IMR-90 (cell line): ENCODE data around the gene EPAS1. TPM values are rescaled to one million over a fixed set of nuclear protein-coding genes. Genes with fewer than 3 reads are reported as not detected.

Source experiments
- ATAC-seq: fragments of 200-7000 bp; cut with Tn5 transposase; 2 replicates; pipeline ENCODE4 v1.9.1; 2020; ENCODE audit warnings: low read depth, mild to moderate bottlenecking, moderate library complexity
- BruUV-seq: library from RNA; stranded (reverse); fragments of 400-500 nt; replicated peaks from 2 replicates; lab custom pipeline; 2021; lab: Mats Ljungman, UMichigan
- CTCF ChIA-PET: fragments of 300-600 bp; formaldehyde crosslinking; extraction: SDS; loops from one replicate; lab custom pipeline; 2021; ENCODE audit warnings: antibody characterized with exemption; lab: Yijun Ruan, JAX
- POLR2A ChIA-PET: fragments of 300-600 bp; sonication (Branson Sonifier 250); formaldehyde crosslinking; loops from one replicate; lab custom pipeline; 2022; ENCODE audit warnings: antibody characterized with exemption; ENCODE audit not compliant: unreplicated experiment; lab: Charles Lee
- DNase-seq: peaks from one replicate; pipeline ENCODE4 v3.0.0; 2013
- H2AFZ ChIP-seq: replicated peaks from 2 replicates; pipeline ENCODE3; 2013; ENCODE audit warnings: low read length, mild to moderate bottlenecking; ENCODE audit not compliant: poor library complexity
- H2AK5ac ChIP-seq: 2 replicates; pipeline ENCODE4 v1.6.1; 2013; ENCODE audit warnings: low read depth, low read length, inconsistent platforms
- H2AK9ac ChIP-seq: replicated peaks from 2 replicates; pipeline ENCODE3; 2013; ENCODE audit warnings: mild to moderate bottlenecking, low read depth, low read length, moderate library complexity; ENCODE audit not compliant: poor library complexity
- H2BK120ac ChIP-seq: 2 replicates; pipeline ENCODE4 v1.6.1; 2013; ENCODE audit warnings: low read depth, low read length, inconsistent platforms
- H2BK15ac ChIP-seq: 3 replicates; pipeline ENCODE4 v1.6.1; 2013; ENCODE audit warnings: low read depth, low read length, inconsistent platforms
- H2BK20ac ChIP-seq: 2 replicates; pipeline ENCODE4 v1.6.1; 2013; ENCODE audit warnings: low read depth, mild to moderate bottlenecking, inconsistent platforms, low read length, moderate library complexity
- H2BK5ac ChIP-seq: 2 replicates; pipeline ENCODE4 v1.6.1; 2013; ENCODE audit warnings: mild to moderate bottlenecking, low read depth, low read length, inconsistent platforms; ENCODE audit not compliant: poor library complexity, severe bottlenecking
- H3K14ac ChIP-seq: replicated peaks from 2 replicates; pipeline ENCODE4 v1.6.1; 2013; ENCODE audit warnings: low read depth, low read length, inconsistent platforms
- H3K18ac ChIP-seq: 2 replicates; pipeline ENCODE4 v1.6.1; 2013; ENCODE audit warnings: low read depth, low read length, control low read depth
- H3K23ac ChIP-seq: 2 replicates; pipeline ENCODE4 v1.6.1; 2013; ENCODE audit warnings: low read depth, low read length, inconsistent platforms
- H3K27ac ChIP-seq: 2 replicates; pipeline ENCODE4 v1.5.1; 2013; ENCODE audit warnings: mild to moderate bottlenecking, control low read depth, low read length; ENCODE audit not compliant: insufficient read depth
- H3K27me3 ChIP-seq: 2 replicates; pipeline ENCODE4 v1.6.1; 2013; ENCODE audit warnings: low read length; ENCODE audit not compliant: control insufficient read depth, insufficient read depth
- H3K36me3 ChIP-seq: 2 replicates; pipeline ENCODE4 v1.6.1; 2013; ENCODE audit warnings: low read length, mixed read lengths; ENCODE audit not compliant: control insufficient read depth, insufficient read depth
- H3K4ac ChIP-seq: 2 replicates; pipeline ENCODE4 v1.6.1; 2013; ENCODE audit warnings: low read depth, low read length, inconsistent platforms
- H3K4me1 ChIP-seq: 2 replicates; pipeline ENCODE4 v1.6.1; 2013; ENCODE audit warnings: low read length, mixed read lengths; ENCODE audit not compliant: control insufficient read depth, insufficient read depth
- H3K4me2 ChIP-seq: 2 replicates; pipeline ENCODE4 v1.6.1; 2013; ENCODE audit warnings: low read depth, mild to moderate bottlenecking, control low read depth, low read length, moderate library complexity
- H3K4me3 ChIP-seq: 2 replicates; pipeline ENCODE4 v1.5.1; 2013; ENCODE audit warnings: low read depth, mild to moderate bottlenecking, control low read depth, low read length, moderate library complexity; ENCODE audit not compliant: insufficient read depth
- H3K56ac ChIP-seq: 2 replicates; pipeline ENCODE4 v1.6.1; 2013; ENCODE audit warnings: low read length, inconsistent platforms; ENCODE audit not compliant: insufficient read depth; ENCODE audit errors: extremely low read depth
- H3K79me1 ChIP-seq, 2 experiments: 2 replicates each; pipeline ENCODE4 v1.6.1; 2013; ENCODE audit warnings: low read length in 2 of 2, inconsistent platforms in 1 of 2, low read depth in 1 of 2
- H3K9ac ChIP-seq: 2 replicates; pipeline ENCODE4 v1.6.1; 2013; ENCODE audit warnings: low read depth, low read length, control low read depth
- H3K9me1 ChIP-seq: 2 replicates; pipeline ENCODE4 v1.6.1; 2013; ENCODE audit warnings: low read length, inconsistent platforms; ENCODE audit not compliant: insufficient read depth
- H3K9me3 ChIP-seq: 2 replicates; pipeline ENCODE4 v1.6.1; 2013; ENCODE audit warnings: low read length; ENCODE audit not compliant: control insufficient read depth, insufficient read depth
- H4K20me1 ChIP-seq: 2 replicates; pipeline ENCODE4 v1.6.1; 2013; ENCODE audit warnings: low read length, inconsistent platforms; ENCODE audit not compliant: insufficient read depth
- H4K5ac ChIP-seq: 2 replicates; pipeline ENCODE4 v1.6.1; 2013; ENCODE audit warnings: mild to moderate bottlenecking, low read depth, low read length, control low read depth
- H4K8ac ChIP-seq, 2 experiments: 2 replicates each; pipeline ENCODE4 v1.6.1; 2013; ENCODE audit warnings: low read depth in 2 of 2, low read length in 2 of 2, control low read depth in 1 of 2, inconsistent platforms in 1 of 2
- H4K91ac ChIP-seq: 2 replicates; pipeline ENCODE4 v1.6.1; 2013; ENCODE audit warnings: low read depth, low read length, inconsistent platforms; ENCODE audit not compliant: insufficient read depth
- BHLHE40 ChIP-seq: fragments of 150-350 bp; IDR thresholded peaks from 2 replicates; pipeline ENCODE4 v1.6.1; 2016; ENCODE audit warnings: mild to moderate bottlenecking, low read depth, low read length
- CHD1 ChIP-seq: IDR thresholded peaks from 2 replicates; pipeline ENCODE4 v1.6.1; 2012; ENCODE audit warnings: low read depth, low read length, improper control_type of control experiment
- CTCF ChIP-seq: conservative IDR thresholded peaks from 2 replicates; pipeline ENCODE4 v1.5.1; 2012; ENCODE audit warnings: mild to moderate bottlenecking, low read depth, low read length, improper control_type of control experiment
- MAFK ChIP-seq: IDR thresholded peaks from 2 replicates; pipeline ENCODE4 v1.6.1; 2012; ENCODE audit warnings: low read depth, low read length, improper control_type of control experiment
- RCOR1 ChIP-seq: IDR thresholded peaks from 2 replicates; pipeline ENCODE4 v1.6.1; 2012; ENCODE audit warnings: mild to moderate bottlenecking, low read length, improper control_type of control experiment; ENCODE audit not compliant: insufficient replicate concordance
- RFX5 ChIP-seq: IDR thresholded peaks from 2 replicates; pipeline ENCODE4 v1.8.0; 2012; ENCODE audit warnings: low read depth, mild to moderate bottlenecking, low read length, moderate library complexity
- WGBS, 2 experiments: methylation state at CpG; one replicate each; pipeline versions ENCODE4 v1.1.5 to v1.1.7; 2013; ENCODE audit warnings: missing lambda C conversion rate in 2 of 2; ENCODE audit not compliant: insufficient read length in 1 of 2; ENCODE audit errors: extremely low coverage in 2 of 2; 5-methylcytosine and 5-hydroxymethylcytosine counted together
- dilution Hi-C: fragments of 300-500 bp; cut with HindIII; formaldehyde crosslinking; loops from one replicate; pipeline ENCODE4 v1.14.3; 2018; ENCODE audit warnings: low sequenced_read_pairs; ENCODE audit not compliant: unreplicated experiment
- in situ Hi-C: fragments of 300-500 bp; cut with MboI; formaldehyde crosslinking; loops from 3 replicates; pipeline ENCODE4 v1.14.3; 2019; ENCODE audit warnings: low sequenced_read_pairs, inconsistent platforms, mixed read lengths
- intact Hi-C: fragments of 100-400 bp; cut with micrococcal nuclease; formaldehyde crosslinking; loops from 2 replicates; pipeline ENCODE4 v1.10.0; 2022
- polyA plus RNA-seq, 3 experiments: library from polyadenylated mRNA; depleted of rRNA; stranded (reverse); fragments of >200 nt; gene quantifications; 2 replicates each; pipeline ENCODE4 v1.2.3, GENCODE V29; 2012; ENCODE audit warnings: low replicate concordance in 1 of 3
- total RNA-seq: library from RNA; depleted of rRNA; stranded (reverse); fragments of >200 nt; gene quantifications from 2 replicates; pipeline ENCODE4 v1.2.3, GENCODE V29; 2012

EPAS1 gene
- total and polyA plus RNA-seq, 2 of the 4 experiments (the other 2 are of a cell fraction) = 40.7 to 120 TPM

GRCh38 chr2:46371854-46372253 lies 74.6 kb downstream of the EPAS1 start:
- ChIA-PET CTCF (interaction anchor here (0.6 kb wide), 1 partner anchor 130 kb away, joined by 3 read pairs; no protein-coding TSS in a partner anchor), POLR2A (no interaction called here)
- ATAC-seq = no peak
- Histone ChIP-seq H4K8ac (no peak overlapping the region), H2BK120ac (no peak overlapping the region), H2AK9ac (no peak overlapping the region), H3K9ac (no peak overlapping the region), H2BK15ac (no peak overlapping the region), H3K14ac (no peak overlapping the region), H4K5ac (no peak overlapping the region), H3K23ac (no peak overlapping the region), H4K91ac (no peak overlapping the region), H3K56ac (no peak overlapping the region), H2AFZ (no peak overlapping the region), H3K9me1 (peaks cover 14% of the 10 kb centered on the region; the same call in 1 of the 2 replicates), H3K4ac (no peak overlapping the region), H3K27me3 (no peaks in the 10 kb centered on the region), H3K79me1 (peaks cover 25 to 51% of the 10 kb centered on the region in 2 experiments), H2BK20ac (no peak overlapping the region), H2BK5ac (no peak overlapping the region), H3K4me1 (peaks cover 3% of the 10 kb centered on the region; the same call in 1 of the 2 replicates), H3K4me3 (no peak overlapping the region), H2AK5ac (no peak overlapping the region), H4K20me1 (peaks cover 12% of the 10 kb centered on the region; the same call in 1 of the 2 replicates), H3K9me3 (no peaks in the 10 kb centered on the region), H3K27ac (no peak overlapping the region), H3K4me2 (no peak overlapping the region), H3K36me3 (peaks cover 79% of the 10 kb centered on the region), H3K18ac (no peak overlapping the region)
- no CpG with 5 or more reads among the region's 1 CpG for WGBS, 2 experiments
- in situ Hi-C loops (loop anchor here (25.0 kb wide), 1 partner anchor 360 kb away; no protein-coding TSS in a partner anchor), dilution Hi-C loops (no loop called here), intact Hi-C loops (no loop called here)
- BruUV-seq = no TSS peak
- no peak for DNase-seq
- TF ChIP-seq RFX5 = no peak
- TF ChIP-seq CHD1 = no peak
- no peak for TF ChIP-seq RCOR1
- TF ChIP-seq MAFK = peak; percentile 84
- no peak for TF ChIP-seq CTCF
- TF ChIP-seq BHLHE40 = no peak
